GM19463 (cell line): ENCODE results near the gene USHBP1.

Source experiments
- ATAC-seq: cut with Tn5 transposase; IDR thresholded peaks from one replicate; pipeline ENCODE4 v1.9.1; 2021; ENCODE audit warnings: mild to moderate bottlenecking, moderate library complexity; ENCODE audit not compliant: unreplicated experiment

USHBP1 gene, protein sequence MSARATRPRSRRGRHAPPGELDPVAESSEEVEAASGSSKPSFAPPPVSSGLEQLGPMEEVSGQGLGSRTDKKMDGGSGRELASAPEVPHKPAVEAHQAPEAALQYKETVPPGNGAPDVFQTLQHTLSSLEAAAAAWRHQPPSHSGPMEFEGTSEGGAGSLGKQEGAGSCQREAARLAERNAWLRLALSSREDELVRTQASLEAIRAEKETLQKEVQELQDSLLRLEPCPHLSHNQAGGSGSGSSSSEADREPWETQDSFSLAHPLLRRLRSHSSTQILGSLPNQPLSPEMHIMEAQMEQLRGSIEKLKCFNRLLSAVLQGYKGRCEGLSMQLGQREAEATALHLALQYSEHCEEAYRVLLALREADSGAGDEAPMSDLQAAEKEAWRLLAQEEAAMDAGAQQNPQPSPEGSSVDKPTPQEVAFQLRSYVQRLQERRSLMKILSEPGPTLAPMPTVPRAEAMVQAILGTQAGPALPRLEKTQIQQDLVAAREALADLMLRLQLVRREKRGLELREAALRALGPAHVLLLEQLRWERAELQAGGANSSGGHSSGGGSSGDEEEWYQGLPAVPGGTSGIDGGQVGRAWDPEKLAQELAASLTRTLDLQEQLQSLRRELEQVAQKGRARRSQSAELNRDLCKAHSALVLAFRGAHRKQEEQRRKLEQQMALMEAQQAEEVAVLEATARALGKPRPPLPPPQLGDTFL

DNA sequence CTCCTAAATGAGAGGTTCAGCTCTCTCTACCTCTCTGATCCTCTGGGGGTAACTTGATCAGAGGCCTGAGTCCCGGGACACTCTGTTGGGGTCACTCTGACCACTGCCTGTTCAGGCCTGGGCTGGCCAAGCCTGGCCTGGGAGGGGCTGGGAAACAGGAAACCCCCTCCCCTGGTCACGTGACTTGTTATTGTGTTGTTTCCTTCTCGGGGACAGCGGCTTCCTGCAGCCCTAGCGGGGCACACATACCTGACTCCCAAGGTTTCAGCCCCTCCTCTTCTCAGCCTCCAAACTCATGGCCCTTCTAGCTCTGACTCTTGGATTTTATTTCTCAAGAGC lies at the start of gene USHBP1:
USHBP1 (minus strand) TSS at position 105 of the 339 bp plus-strand sequence. CDS start 446 bp downstream, outside the sequence.
- ATAC-seq, result no peak

DNA sequence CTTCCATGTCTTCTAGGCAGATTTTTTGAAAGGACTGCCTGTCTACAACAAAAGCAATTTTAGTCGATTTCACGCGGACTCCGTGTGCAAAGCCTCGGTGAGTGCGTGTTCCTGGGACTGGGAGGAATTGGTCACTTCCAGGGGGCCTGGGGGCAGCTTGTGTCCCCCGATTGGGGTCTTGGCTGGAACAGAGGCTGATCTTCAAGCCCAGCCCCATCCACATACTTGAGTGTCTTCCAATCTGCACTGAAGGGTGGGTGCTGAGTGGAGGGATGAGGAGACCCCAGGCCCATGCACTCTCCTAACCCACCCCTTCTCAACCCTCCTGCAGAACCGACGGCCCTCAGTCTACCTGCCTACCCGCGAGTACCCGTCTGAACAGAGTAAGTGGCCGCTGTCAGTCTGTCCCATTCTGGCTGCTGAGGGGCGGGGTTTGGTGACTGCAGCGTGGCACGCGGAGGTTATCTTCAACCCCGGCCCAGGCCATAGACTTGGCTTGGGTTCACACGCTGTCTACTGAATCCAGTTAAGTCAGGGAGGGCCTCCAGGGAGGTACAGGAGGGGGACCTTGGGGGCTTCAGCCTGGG lies 49.6 kb upstream of the USHBP1 start:
- ATAC-seq, result no peak

DNA sequence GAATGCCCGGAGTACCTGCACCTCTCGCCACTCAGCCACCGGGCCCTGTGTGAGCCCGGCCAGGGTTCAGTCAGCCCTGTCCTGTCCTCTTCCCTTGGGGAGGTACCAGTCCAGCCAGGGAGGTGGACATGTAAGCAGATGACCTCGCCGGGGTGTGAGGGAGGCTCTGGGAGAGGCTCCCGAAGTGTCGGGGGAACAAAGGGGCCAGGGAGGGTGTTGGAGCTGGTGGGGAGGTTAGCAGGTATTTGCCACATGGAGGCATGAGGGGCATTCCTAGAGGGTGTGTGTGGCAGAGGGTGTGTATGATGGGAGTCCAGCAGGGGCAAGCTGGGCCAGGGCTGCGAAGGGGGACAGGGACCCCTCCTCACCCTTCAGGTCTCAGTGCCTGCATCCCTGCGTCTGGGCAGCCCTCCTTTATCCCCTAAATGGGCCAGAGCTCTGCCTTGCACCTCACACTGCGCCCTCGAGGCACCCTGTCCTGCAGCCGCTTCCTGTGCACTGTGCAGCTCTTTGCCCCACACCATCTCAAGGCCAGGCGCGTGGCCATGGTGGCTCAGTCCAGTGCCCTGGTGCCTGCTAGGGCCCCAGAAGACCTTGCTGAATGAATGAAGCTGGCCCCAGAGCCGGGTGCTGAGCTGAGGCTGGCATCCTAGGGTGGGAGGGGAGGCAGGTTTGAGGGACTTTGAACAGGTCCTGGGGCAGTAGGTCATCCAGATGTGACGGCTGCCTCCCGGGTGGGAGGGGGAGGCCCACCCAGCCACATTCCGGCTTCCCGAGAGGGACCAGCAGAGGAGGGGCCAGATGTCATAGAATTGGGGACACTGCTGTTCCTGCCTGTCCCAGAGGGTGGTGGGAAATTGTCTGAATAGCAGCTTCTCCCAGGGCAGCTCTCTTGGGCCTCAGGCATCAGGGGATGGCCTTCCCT lies 47.9 kb upstream of the USHBP1 start:
- no peak for ATAC-seq

DNA sequence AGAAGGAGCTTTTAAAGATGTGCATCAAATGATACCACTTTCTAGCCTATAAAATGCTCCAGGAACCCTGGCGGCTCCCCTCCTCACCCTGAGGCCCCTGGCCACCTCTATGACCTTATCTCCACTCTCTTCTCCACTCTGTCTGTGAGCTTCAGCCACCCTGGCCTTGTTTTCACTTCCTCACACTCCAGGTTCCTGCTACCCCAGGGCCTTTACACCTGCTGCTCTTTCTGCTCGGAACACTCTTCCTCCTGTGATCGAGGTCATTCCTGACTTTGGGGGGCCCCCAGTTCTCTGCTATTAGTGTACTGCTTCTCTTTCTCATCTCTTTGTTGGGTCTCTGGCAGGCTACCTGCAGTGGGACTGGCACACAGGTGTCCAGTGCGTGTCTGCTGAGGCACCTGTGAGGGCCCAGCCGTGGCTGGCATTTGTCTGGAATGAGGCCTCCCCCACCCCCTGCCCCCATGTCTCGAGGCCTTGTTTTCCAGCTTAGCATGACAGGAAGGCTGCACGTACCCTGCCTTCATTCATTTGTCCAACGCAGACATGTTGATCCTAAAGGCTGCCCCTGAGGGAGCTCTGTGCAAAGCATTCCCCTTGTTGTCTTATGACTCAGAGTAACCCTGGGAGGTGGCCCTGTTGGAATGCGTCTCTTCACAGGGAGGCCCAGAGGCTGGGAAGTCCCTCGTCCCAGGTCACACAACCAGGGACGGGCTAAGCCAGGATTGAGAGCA lies 47.1 kb upstream of the USHBP1 start:
- ATAC-seq, result no peak

DNA sequence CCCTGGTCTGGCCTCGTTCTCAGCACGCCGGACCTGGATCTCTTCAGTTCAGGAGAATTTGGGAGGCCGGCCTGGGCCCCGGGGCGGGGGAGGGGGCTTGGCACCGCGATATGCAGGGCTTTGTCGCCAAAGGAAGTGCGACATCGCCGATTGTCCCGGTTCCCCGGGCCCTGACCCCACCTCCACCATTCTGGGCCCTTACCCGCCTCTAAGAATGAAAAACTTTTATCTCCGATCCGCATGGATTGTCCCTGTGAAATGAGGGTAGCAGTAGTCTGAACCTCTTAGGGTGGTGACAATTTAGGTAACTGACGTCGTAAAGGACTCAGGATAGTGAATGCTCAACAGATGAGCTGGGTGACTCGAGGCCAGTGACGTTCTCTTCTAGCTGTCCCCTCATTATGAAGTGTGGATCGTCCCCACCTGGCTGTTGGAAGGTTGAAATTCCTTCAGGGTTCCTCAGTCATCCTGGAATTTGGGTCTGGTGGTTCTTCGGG lies 45.5 kb upstream of the USHBP1 start:
- no peak for ATAC-seq

DNA sequence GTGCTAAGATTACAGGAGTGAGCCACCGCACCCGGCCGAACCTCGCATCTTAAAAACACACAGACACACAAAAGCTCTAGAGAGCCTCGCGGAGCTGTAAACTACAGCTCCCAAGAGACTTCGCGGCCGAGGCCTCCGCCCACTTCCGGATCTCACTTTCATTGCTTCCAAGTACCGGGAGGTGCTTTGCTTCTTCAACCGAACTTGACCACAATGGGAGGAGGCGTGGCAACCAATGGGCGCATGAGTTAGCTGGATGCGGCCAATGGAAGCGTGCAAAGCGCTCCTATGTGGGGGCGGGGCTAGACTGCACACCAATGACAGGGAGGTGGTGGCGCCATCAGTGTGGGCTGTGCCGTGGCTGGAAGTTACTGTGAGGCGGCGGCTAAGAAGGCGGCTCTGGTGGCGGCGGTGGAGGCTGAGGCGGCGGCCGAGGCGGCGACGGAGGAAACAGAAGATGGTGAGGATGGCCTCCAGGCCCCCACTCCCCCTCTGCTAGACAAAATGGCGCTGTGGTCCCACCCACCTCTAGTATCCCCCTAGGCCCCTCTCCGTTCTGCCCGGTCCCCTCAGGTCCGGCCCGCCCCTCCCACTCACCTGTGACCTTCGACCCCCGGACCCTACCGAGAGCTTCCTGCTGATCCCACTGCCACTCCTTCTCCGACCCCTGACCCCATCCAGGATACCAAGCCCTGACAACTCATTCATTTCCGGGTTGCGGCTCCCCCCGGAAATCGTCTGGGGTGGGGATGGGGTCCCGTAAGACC lies 44.8 kb upstream of the USHBP1 start, which contains the start of gene DDA1:
DDA1 (plus strand) TSS at position 366 of the 767 bp plus-strand sequence; CDS start at position 458, 92 bp downstream.
- ATAC-seq, result peak; percentile 68

DNA sequence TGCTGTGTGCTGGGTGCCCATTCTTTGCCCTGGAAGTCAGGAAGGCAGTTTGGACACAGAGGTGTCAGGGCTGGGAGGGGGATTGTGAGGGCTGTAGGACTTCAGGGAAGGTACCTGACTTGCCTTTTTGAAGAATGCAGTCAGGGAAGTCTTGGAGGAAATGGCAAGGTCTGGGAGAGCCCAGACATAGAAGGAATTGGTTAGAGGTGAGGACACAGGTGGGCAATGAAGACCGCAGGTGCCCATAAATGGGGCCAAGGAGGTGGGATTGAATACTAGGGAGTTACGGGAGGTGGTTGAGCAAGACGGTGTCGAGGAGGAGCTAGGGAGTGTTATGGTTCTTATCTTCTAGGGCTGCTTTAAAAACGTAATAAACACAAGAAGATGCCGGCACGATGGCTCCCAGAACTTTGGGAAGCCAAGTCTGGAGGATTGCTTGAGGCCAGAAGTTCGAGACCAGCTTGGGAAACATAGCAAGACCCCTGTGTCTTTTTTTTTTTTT lies 43.4 kb upstream of the USHBP1 start:
- ATAC-seq, result no peak

DNA sequence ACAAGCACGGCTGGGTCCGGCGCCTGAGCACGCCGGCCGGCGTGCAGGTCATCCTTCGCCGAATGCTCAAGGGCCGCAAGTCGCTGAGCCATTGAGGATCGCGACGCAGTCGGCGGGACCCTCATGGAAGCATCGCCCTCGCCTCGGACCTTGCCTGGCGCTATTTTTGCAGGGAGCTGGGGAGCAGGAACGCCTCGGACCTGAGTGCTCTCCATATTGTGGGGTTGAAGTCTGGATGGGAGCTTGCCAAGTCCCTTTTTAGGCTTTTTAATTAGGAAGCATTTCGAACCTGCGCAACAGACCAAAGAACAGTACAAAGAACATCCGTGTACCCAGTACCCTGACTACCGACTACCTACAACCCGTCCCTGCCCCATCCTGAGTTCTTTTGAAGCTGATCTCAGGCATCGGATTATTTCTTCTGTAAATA lies 41.8 kb upstream of the USHBP1 start:
- ATAC-seq, result no peak

DNA sequence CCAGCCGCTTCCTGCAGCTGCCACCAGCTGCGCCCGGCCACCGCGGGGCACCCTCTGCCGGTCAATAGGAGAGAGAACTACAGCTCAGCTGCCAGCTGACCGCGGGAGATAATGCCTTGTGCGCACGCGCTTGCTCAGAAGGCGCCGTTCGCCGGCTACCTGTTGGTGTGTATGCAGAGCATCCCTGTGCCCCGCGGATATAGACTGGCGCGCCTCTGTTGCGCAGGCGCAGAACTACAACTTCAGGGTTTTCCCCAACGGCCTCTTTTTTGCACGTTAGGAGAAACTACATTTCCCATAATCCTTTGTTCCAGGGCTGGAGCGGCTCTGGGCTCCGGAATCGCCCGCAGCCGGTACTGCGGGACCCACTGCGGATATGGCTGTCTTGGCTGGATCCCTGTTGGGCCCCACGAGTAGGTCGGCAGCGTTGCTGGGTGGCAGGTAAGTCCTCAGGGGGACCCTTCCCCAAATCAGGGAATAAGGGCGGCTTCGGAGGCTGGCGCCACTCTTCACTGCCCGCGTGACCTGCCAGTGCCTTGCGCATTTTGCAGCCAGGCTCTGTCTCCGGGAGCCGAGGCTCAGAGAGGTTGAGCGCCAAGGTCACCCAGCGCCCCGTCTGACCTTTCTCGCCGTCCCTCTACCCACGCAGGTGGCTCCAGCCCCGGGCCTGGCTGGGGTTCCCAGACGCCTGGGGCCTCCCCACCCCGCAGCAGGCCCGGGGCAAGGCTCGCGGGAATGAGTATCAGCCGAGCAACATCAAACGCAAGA lies 41.2 kb upstream of the USHBP1 start, which contains the start of gene MRPL34:
MRPL34 (plus strand) TSS at position 356 of the 768 bp plus-strand sequence; CDS start at position 377, 21 bp downstream.
- ATAC-seq, result peak; percentile 58

DNA sequence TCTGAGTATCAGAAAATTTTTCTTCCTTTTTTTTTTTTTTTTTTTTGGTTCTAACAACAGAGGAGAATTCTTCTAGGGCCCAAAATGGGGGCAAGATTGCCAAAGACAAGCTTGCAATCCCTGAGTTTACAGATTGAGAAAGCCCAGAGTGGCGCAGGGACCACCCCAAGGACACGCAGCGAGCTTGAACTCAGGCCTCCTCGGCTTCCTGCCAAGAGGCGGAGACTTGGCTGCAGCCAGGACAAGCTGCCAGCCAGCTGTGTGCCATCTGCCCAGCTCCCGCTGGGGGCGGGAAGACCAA lies 40.6 kb upstream of the USHBP1 start:
- no peak for ATAC-seq

DNA sequence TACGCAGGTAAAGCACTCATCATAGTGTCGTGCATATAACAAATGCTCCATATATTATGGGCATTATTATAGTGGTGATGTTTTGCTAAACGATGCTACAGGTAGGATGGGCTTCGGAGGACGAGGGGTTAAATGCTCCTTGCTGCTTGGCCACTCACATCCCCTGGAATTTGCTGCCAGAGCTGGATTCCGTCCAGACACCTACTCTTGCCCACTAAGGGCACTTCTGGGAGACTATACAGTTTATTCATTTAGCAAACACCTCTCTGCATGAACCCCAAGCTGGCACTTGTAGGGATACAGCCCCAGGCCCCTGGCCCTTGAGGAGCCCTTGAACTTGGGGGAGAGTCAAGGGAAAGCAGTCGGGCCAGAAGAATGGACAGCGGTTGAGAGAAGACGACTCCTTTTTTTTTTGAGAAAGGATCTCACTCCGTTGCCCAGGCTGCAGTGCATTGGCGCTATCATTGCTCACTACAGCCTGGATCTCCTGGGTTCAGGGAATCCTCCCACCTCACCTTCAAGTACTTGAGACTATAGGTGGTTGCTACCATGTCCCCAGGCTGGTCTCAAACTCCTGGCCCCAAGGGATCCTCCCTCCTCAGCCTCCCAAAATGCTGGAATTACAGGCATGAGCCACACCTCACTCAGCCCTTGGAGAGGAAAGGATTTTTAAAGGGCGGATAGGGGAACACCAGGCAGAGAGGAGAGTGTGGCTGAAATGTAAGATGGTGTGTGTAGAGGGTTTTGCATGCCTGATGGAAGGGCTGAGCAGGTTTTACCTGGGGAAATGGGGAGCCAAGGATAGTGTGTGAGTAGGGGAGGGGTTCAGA lies 40.1 kb upstream of the USHBP1 start:
- no peak for ATAC-seq

DNA sequence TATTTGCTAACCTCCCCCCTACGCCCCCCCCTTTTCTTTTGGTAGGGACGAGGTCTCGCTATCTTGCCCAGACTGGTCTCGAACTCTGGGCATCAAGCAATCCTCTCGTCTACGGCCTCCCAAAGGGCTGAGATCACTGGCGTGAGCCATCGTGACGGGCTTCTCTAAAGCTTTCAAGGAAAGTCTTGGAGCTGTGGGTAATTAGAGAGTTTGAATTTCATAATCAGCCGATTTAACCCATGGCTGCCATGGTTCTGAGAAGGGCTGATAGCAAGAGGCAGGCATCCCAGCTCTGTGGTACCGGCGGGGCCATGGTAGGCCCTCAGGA lies 39.4 kb upstream of the USHBP1 start:
- ATAC-seq, result no peak

DNA sequence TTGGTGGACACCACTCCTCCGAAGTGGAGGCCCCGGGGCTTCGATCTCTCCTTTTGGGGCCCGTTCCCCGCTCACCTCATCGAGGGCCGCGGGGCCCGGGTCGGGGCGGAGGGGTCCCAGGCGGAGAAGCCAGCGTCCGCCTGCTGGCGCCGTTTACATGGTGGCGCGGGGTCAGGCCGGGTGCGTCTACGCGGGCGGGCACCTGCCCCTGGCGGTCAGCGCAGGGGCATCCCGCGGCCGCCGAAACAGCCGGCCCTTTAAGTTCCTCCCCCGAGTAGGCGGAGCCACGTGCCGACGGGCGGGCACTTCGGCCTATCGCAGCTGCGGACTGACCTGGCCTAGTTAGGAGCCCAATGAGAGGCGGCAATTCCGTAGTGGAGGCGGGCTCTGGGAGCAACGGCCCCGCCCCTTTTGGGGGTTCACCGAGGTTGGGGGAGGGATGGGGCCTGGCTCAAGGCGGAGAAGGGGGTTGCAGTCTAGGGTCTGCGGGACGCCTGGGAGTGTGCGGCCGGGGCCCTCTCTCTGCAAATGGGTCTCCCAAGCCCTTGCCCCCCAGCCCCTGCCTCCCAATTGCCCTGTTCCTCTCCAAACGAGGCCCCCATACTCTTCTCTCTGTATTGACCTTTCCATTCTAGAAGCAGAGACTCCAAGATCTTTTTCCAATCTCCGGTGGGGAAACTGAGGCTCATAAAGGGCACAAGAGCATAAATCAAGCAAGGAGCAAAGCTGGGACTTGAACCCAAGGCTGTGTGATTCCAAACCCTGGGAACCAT lies 38.8 kb upstream of the USHBP1 start, which contains the start of gene ABHD8:
ABHD8 (minus strand) TSS at position 259 of the 773 bp plus-strand sequence. CDS start 1,809 bp downstream, outside the sequence.
- peak; percentile 60 for ATAC-seq

DNA sequence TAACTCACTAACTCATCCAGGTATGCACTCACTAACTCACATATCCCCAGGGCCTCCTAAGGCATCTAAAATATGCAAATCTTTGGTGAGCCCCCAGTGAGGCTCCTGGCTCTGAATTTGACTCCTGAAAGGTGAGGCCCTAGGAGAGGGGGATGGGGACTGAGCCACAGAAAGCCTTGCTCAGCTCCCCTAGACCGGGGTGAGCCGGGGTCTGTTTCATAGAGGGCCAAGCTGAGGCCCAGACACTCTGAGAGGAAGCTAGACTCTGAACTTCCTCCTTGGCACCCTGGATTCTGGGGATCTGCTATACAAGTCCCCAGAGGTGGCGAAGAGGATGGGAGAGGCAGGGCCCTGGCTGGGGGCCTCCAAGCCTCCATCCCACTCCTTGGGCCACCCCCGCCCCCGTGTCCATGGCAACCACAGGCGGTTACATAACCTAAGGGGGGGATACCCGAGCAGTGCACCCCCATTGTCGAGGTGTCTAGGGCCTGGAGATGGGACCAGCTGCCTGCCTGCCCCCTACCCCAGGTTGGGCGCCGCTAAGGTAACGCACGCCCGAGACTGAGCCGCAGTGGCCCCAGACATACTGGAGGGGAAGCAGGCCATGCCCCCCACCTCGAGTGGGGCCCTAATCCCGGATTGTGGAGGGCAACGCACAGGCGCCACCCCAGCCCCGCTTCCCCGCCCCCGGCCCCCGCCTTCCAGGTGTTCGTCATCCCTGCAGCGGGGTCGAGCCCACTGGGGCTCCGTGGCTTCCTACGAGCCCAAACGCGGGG lies 38.0 kb upstream of the USHBP1 start:
- no peak for ATAC-seq

DNA sequence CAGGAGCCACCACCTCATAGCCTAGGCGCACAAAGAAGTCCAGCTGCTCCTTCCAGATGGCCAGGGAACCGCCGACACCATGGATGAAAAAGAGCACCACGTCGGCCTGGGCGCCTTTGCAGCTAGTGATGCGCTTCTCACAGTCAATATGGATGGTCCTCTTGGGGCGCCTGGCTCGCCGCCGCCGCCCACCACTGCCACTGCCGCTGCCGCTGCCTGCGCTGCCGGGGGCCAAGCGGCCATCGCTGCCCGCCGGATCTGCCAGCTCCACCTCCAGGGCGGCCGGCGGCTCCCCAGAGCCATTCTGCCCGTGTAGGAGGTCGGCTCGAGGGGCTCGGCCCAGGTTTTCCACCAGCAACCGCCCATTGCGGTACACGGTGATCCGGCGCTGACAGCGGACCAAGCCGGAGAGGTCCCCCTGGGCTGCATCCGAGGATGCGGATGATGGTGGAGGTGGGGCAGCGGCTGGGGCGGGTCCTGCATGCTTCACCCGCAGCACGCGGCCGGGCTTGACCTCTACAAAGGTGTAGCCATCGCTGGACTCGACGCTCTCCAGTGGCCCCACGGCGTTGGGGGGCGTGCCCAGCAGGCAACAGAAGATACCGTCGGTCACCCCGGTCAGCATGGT lies 36.6 kb upstream of the USHBP1 start:
- no peak for ATAC-seq
